LNCAP (cell line): Measurements from ENCODE around the gene CIAO2B.

Experiments
- TF ChIP-seq, protein P1 (sequence below): fragments of 450-650 bp; IDR thresholded peaks from 2 replicates; pipeline ENCODE4 v1.5.1; 2017; ENCODE audit warnings: mild to moderate bottlenecking

CIAO2B gene

DNA sequence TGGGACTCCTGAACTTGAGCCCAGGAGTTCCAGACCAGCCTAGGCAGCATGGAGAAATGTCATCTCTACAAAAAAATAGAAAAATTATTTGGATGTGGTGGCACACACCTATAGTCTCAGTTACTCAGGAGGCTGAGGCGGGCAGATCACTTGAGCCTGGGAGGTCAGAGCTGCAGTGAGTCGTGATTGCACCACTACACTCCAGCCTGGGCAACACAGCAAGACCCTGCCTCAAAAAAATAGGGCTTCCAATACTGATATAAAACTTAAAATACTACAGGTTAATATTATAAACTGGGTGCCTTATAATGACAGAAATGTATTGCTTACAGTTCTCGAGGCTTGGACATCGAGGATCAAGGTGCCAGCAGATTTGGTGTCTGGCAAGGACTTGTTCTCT lies 11.7 kb upstream of the CIAO2B start:
- TF ChIP-seq, protein P1, sequence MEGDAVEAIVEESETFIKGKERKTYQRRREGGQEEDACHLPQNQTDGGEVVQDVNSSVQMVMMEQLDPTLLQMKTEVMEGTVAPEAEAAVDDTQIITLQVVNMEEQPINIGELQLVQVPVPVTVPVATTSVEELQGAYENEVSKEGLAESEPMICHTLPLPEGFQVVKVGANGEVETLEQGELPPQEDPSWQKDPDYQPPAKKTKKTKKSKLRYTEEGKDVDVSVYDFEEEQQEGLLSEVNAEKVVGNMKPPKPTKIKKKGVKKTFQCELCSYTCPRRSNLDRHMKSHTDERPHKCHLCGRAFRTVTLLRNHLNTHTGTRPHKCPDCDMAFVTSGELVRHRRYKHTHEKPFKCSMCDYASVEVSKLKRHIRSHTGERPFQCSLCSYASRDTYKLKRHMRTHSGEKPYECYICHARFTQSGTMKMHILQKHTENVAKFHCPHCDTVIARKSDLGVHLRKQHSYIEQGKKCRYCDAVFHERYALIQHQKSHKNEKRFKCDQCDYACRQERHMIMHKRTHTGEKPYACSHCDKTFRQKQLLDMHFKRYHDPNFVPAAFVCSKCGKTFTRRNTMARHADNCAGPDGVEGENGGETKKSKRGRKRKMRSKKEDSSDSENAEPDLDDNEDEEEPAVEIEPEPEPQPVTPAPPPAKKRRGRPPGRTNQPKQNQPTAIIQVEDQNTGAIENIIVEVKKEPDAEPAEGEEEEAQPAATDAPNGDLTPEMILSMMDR, result no peak

DNA sequence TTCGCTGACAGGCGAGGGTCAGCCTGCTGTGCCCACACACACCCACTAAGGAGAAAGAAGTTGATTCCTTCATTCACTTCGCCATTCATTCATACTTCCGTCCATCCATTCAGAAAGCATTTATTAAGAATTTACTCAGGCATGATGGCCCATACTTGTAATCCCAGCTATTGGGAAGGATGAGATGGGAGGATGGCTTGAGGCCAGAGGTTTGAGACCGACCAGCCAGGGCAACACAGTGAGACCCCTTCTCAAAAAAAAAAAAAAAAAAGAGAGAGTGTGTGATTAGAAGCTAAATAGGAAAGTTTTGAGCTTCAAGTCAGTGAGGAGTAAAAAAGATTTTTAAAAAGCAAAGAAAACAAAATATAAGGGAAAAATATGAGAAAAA lies 9.8 kb upstream of the CIAO2B start:
- TF ChIP-seq, protein P1, result no peak

DNA sequence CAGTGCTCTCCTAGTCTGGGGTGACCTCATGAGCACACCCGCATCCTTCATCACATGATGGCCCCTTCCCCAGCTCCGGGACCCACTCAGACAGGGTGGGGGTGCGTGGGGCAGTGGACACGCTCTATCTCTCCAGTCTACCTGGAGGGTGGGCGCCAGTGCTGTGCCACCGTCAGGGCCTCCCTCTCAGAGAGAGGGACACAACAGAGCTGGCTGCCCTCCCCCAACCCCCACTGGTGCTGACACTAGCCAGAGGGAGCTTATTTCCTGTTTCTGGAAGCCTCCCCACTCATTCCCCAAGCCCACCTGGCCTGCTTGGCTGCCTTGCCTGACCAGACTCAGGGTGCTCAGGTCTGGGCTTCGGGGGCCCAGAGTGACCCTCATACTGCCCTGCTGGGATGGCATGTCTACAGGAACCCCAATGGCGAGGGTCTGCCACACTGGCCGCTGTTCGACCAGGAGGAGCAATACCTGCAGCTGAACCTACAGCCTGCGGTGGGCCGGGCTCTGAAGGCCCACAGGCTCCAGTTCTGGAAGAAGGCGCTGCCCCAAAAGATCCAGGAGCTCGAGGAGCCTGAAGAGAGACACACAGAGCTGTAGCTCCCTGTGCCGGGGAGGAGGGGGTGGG lies 9.3 kb upstream of the CIAO2B start:
- TF ChIP-seq, protein P1, result no peak

DNA sequence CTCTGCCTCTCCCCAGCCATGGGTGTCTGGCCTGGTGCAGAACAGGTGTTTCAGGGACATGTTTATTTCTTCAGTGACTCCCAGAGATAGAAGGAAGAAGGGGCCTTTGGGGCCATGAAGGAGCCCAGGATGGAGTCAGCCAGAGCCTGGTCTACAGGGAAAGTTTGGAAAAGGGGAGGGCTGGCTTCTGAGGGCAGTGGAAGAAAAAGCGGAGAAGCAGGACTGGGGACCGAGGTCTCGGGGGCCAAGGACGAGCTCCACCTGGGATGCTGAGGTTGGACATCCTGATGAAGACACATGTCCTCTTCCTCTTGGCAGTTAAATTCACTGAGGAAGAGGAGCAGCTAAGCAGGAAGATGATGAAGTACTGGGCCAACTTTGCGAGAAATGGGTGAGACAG lies 8.8 kb upstream of the CIAO2B start:
- TF ChIP-seq, protein P1, result no peak

DNA sequence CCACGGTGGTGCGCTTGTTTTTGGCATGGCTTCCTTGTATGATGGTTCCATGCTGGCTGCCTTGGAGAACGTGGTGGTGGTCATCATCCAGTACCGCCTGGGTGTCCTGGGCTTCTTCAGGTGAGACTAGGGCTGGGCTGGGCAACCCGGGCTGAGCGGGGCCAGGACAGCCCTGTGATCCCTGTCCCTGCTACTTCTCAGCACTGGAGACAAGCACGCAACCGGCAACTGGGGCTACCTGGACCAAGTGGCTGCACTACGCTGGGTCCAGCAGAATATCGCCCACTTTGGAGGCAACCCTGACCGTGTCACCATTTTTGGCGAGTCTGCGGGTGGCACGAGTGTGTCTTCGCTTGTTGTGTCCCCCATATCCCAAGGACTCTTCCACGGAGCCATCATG lies 6.0 kb upstream of the CIAO2B start:
- TF ChIP-seq, protein P1, result no peak

DNA sequence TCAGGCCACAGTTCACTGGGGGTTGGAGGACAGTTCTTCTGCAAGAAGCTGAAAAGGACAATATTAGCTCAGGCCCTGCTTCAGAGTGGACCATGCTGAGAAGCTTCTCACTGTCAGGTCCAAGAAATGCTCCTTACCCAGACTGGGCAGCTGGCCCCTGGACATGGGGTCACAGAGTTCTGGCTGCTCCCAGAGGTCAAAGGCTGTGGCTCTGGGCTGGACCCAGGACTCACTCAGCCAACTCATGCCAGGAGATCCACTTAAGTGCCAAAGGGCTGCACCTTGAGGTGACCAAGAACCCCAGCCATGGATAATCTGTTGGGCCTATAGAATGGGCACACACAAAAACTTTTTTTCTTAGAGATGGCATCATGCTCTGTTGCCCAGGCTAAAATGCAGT lies 5.2 kb upstream of the CIAO2B start:
- TF ChIP-seq, protein P1, result no peak

DNA sequence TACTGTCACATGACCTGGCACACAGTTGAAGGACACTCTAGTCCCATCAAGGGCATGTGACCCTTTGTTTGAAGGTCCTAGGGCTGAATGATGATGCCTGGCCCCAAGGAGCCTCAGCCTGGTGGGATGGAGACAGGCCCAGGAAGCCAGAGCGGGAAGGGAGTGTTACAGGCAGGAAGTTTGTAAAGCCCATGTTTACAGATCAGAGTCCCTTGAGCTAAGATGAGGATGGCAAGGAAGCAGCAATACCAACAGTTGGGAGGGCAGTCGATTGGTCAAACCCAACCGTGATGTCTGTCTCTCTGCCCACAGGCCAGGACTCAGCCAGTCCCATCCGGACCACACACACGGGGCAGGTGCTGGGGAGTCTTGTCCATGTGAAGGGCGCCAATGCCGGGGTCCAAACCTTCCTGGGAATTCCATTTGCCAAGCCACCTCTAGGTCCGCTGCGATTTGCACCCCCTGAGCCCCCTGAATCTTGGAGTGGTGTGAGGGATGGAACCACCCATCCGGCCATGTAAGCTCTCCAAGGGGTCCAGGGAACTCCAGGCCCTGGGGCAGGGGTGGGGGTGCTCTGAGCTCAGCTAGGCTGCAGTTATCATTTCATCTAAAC lies 3.6 kb upstream of the CIAO2B start:
- TF ChIP-seq, protein P1, result no peak
